Spleen (tissue), 7 donors: ENCODE results near the gene CLEC16A.

ENCODE experiments used
- CTCF ChIP-seq, 11 experiments: fragments of 200-600 bp in 7 of 11; fragments of 450-650 bp in 4 of 11; sonication (generic) in 4 of 11; IDR thresholded peaks in 8 of 11; conservative IDR thresholded peaks in 3 of 11; 1 replicate in 7 of 11; 2 replicates in 4 of 11; pipeline versions ENCODE4 v1.4.0 to v1.8.0; 2016 to 2021; ENCODE audit warnings: antibody characterized with exemption in 11 of 11, inconsistent platforms in 4 of 11, mild to moderate bottlenecking in 1 of 11
- POLR2A ChIP-seq, 3 donors: fragments of 450-650 bp; IDR thresholded peaks; one replicate each; pipeline ENCODE4 v1.5.1; 2017; ENCODE audit warnings: antibody characterized with exemption in 3 of 3, mild to moderate bottlenecking in 1 of 3
- POLR2AphosphoS5 ChIP-seq, 3 donors: sonication (generic); formaldehyde crosslinking; IDR thresholded peaks; one replicate each; pipeline ENCODE4 v1.5.1; 2017; ENCODE audit warnings: antibody characterized with exemption in 3 of 3
- donor health status: DM: no; HTN: no; CAD: no; lungs with moderate emphysema.
- donor health status: DM: no; HTN: no; CAD: no.
- donor health status: DM: no; HTN: no; CAD: no.

GRCh38 chr16:11229906-11230305, 285.5 kb downstream of the CLEC16A start:
- TF ChIP-seq CTCF (IDR thresholded peaks at IDR 0.05 in 8 of 11, conservative IDR thresholded peaks at IDR 0.05 in 3 of 11), result no peak
- no peak for TF ChIP-seq POLR2A (IDR thresholded peaks at IDR 0.05)
- no peak for TF ChIP-seq POLR2AphosphoS5 (IDR thresholded peaks at IDR 0.05)
